ENCODE measurements around the gene C22orf23. TPM values are rescaled to one million over a fixed set of nuclear protein-coding genes. Genes with fewer than 3 reads are reported as not detected.

C22orf23 gene
- total and polyA plus RNA-seq, 10 of the 15 experiments (the other 5 are each of a cell fraction or from before 2014, with no cell fraction given) = 0.04 to 0.38 (median 0.11) TPM; not detected in 5

GRCh38 chr22:37985050-37985585, 31.7 kb upstream of the C22orf23 start:
- H3K36me3 ChIP-seq (ENCODE audit: control insufficient read depth in 2 of 2, insufficient read depth in 2 of 2, low read length in 1 of 2) = no peaks in the 10 kb centered on the region; a peak in 1 of 4 replicates
- no peaks in the 10 kb centered on the region for H3K4me1 ChIP-seq (ENCODE audit: control insufficient read depth, insufficient read depth, low read length)
- RAD21 ChIA-PET (ENCODE audit: unreplicated experiment) = interaction anchor here (0.6 kb wide), 1 partner anchor 30 kb away, joined by 3 read pairs; no protein-coding TSS in a partner anchor
- H3K79me2 ChIP-seq (ENCODE audit: control insufficient read depth, insufficient read depth, low read length) = no peaks in the 10 kb centered on the region
- WGBS (ENCODE audit: insufficient coverage, insufficient replicate concordance, low lambda C conversion rate, missing lambda C conversion rate) = 75% methylated on average over 9 of the region's 9 CpGs
- no peak for FAIRE-seq
- H3K9me3 ChIP-seq (replicated peaks; ENCODE audit: control insufficient read depth, insufficient read depth, low read length) = no peaks in the 10 kb centered on the region
- in situ Hi-C loops (cut with MboI) = no loop called here
- CTCF ChIA-PET = no interaction called here
- DNase-seq (ENCODE audit: low read depth, low spot score) = no peak
- BruUV-seq (replicated peaks) = no TSS peak
- SMC1A ChIA-PET (ENCODE audit: uncharacterized antibody, unreplicated experiment) = no interaction called here
- no peak overlapping the region for H3K9ac ChIP-seq (ENCODE audit: control insufficient read depth, insufficient read depth, low read length)
- no peak overlapping the region for H3K4me2 ChIP-seq (ENCODE audit: control insufficient read depth, insufficient read depth)
- POLR2A ChIA-PET = no interaction called here
- no peak overlapping the region for H3K27ac ChIP-seq (ENCODE audit: control insufficient read depth, insufficient read depth)
- H4K20me1 ChIP-seq (ENCODE audit: control insufficient read depth, insufficient read depth) = no peaks in the 10 kb centered on the region
- no peak for ATAC-seq
- no peak overlapping the region for H3K4me3 ChIP-seq
- no peak overlapping the region for H2AFZ ChIP-seq (ENCODE audit: control insufficient read depth, low read depth, low read length)
- no peaks in the 10 kb centered on the region for H3K27me3 ChIP-seq (replicated peaks in 1 of 2; ENCODE audit: control insufficient read depth in 2 of 2, insufficient read depth in 2 of 2, low read length in 1 of 2)
- intact Hi-C loops (cut with micrococcal nuclease; ENCODE audit: unreplicated experiment) = no loop called here
- TF ChIP-seq MLLT1 (IDR thresholded peaks at IDR 0.05) = no peak
- TF ChIP-seq ZNF687 (IDR thresholded peaks at IDR 0.05) = no peak
- TF ChIP-seq ZBED1 (IDR thresholded peaks at IDR 0.05; ENCODE audit: borderline replicate concordance) = no peak
- no peak for TF ChIP-seq RELB (IDR thresholded peaks at IDR 0.05; ENCODE audit: low read depth)
- TF ChIP-seq NBN (IDR thresholded peaks at IDR 0.05) = no peak
- TF ChIP-seq CHD4 (IDR thresholded peaks at IDR 0.05) = no peak
- no peak for TF ChIP-seq SMC3 (IDR thresholded peaks at IDR 0.05; ENCODE audit: borderline replicate concordance, low read length)
- no peak for TF ChIP-seq PBX3 (IDR thresholded peaks at IDR 0.05; ENCODE audit: insufficient replicate concordance, low read depth, low read length)
- no peak for TF ChIP-seq HDGF (IDR thresholded peaks at IDR 0.05)
- no peak for TF ChIP-seq TCF3 (IDR thresholded peaks at IDR 0.05; ENCODE audit: borderline replicate concordance, insufficient read depth, low read depth, low read length)
- TF ChIP-seq, protein P1, sequence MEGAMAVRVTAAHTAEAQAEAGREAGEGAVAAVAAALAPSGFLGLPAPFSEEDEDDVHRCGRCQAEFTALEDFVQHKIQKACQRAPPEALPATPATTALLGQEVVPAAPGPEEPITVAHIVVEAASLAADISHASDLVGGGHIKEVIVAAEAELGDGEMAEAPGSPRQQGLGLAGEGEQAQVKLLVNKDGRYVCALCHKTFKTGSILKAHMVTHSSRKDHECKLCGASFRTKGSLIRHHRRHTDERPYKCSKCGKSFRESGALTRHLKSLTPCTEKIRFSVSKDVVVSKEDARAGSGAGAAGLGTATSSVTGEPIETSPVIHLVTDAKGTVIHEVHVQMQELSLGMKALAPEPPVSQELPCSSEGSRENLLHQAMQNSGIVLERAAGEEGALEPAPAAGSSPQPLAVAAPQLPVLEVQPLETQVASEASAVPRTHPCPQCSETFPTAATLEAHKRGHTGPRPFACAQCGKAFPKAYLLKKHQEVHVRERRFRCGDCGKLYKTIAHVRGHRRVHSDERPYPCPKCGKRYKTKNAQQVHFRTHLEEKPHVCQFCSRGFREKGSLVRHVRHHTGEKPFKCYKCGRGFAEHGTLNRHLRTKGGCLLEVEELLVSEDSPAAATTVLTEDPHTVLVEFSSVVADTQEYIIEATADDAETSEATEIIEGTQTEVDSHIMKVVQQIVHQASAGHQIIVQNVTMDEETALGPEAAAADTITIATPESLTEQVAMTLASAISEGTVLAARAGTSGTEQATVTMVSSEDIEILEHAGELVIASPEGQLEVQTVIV (IDR thresholded peaks at IDR 0.05; ENCODE audit: borderline replicate concordance, partially characterized antibody) = no peak

Measured in GM12878 (cell line).